HEK293T (cell line): Measurements from ENCODE around the gene OR10K2.

ENCODE experiments used
- BHLHE40 ChIP-seq: fragments of 450-650 bp; IDR thresholded peaks from 2 replicates; pipeline ENCODE4 v1.6.1; 2016; ENCODE audit warnings: mild to moderate bottlenecking, moderate library complexity, borderline replicate concordance
- ELF4 ChIP-seq: fragments of 450-650 bp; IDR thresholded peaks from 2 replicates; pipeline ENCODE4 v1.6.1; 2017; ENCODE audit warnings: antibody characterized with exemption
- FOXK2 ChIP-seq: fragments of 450-650 bp; IDR thresholded peaks from 2 replicates; pipeline ENCODE4 v1.6.1; 2016; ENCODE audit warnings: mild to moderate bottlenecking
- FOXM1 ChIP-seq: fragments of 450-650 bp; IDR thresholded peaks from 2 replicates; pipeline ENCODE4 v1.6.1; 2017; ENCODE audit warnings: mild to moderate bottlenecking, borderline replicate concordance
- HDGF ChIP-seq: fragments of 450-650 bp; IDR thresholded peaks from 2 replicates; pipeline ENCODE4 v1.6.1; 2017; ENCODE audit warnings: antibody characterized with exemption, borderline replicate concordance
- SP1 ChIP-seq: fragments of 450-650 bp; IDR thresholded peaks from 2 replicates; pipeline ENCODE4 v1.6.1; 2017
- TF ChIP-seq, protein P1 (sequence below): fragments of 450-650 bp; IDR thresholded peaks from 2 replicates; pipeline ENCODE4 v1.6.1; 2016

DNA sequence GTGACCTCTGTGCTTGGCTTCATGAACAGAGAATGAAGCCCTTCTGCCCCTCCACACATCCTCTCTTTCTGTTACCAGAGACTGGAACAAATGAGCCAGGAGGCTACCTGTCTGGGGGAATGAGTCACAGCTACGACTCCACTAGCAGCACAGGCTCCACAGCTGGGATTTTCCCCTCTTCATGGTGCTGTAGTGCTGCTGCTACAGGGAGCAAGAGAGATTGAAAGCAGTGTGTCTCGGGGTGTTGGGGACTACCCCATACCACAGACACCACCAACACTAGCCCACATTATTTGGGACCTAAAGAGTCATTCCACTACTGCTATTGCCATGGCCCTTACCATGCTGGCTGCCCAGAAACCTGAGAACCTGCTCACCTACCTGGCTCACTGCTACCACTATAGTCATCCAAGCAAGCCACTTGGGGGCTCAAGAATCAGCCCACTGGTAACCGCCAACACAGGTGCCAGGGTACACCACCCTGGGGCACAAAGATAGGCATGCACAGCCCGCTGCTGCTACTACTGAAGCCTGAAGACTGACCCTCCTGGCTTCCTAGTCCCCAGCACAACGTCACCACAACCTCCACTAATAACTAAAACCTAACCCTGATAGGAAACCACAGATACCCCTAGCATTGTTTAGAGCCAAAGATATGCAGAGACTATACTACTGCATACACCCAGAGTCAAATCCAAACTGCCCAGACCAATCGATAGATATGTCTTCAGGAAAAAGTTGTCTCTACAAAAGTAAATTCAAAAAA is 54.7 kb downstream of the OR10K2 start:
- TF ChIP-seq SP1 (no peak), HDGF (no peak), FOXM1 (no peak), ELF4 (no peak), BHLHE40 (no peak), FOXK2 (no peak)
- TF ChIP-seq, protein P1, sequence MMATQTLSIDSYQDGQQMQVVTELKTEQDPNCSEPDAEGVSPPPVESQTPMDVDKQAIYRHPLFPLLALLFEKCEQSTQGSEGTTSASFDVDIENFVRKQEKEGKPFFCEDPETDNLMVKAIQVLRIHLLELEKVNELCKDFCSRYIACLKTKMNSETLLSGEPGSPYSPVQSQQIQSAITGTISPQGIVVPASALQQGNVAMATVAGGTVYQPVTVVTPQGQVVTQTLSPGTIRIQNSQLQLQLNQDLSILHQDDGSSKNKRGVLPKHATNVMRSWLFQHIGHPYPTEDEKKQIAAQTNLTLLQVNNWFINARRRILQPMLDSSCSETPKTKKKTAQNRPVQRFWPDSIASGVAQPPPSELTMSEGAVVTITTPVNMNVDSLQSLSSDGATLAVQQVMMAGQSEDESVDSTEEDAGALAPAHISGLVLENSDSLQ = no peak
